ENCODE results near the gene MEF2B.

The MEF2B gene

GRCh38 chr19:19170053-19170872, at the start of gene MEF2B:
Gene MEF2B, minus strand, starts transcription at chr19:19170263. Its CDS starts 19,528 bp downstream, at chr19:19150735.
- DNase-seq (ENCODE audit: low read depth) = no peak

DNA sequence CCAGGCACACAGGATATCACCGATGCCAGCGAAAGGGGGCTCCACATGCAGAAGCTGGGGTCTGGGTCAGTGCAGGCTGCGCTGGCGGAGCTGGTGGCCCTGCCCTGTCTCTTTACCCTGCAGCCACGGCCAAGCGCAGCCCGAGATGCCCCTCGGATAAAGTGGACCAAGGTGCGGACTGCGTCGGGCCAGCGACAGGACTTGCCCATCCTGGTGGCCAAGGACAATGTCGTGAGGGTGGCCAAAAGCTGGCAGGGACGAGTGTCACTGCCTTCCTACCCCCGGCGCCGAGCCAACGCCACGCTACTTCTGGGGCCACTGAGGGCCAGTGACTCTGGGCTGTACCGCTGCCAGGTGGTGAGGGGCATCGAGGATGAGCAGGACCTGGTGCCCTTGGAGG, 48.8 kb upstream of the MEF2B start:
- no peak for DNase-seq (ENCODE audit: low read depth)

GRCh38 chr19:19217099-19217498, 47.0 kb upstream of the MEF2B start:
- no peak for DNase-seq (ENCODE audit: low read depth)

- DNase-seq (ENCODE audit: low read depth) = no peak
Measured at GRCh38 chr19:19215792-19216191, 45.7 kb upstream of the MEF2B start.

DNA sequence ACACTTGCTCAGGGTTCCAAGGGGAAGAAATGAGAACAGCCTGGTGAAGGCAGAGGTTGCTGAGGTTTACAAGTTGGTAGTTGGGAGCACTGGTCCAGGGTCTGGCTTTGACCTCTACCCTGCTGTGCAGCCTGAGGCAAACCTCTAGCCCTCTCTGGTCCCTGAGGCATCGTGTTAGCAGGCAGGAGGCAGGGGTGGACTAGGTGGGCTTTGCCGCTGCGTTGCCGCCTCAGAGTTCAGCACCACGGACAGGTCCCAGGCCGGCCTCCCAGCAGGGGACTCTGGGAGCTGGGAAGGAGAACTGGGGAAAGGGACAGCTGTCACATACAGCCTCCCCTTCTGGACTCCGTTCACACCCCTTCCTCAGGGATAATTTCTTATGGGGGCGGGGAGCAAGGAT, 44.8 kb upstream of the MEF2B start:
- DNase-seq (ENCODE audit: low read depth) = no peak

GRCh38 chr19:19214159-19214490, 44.1 kb upstream of the MEF2B start:
- no peak for DNase-seq (ENCODE audit: low read depth)

DNA sequence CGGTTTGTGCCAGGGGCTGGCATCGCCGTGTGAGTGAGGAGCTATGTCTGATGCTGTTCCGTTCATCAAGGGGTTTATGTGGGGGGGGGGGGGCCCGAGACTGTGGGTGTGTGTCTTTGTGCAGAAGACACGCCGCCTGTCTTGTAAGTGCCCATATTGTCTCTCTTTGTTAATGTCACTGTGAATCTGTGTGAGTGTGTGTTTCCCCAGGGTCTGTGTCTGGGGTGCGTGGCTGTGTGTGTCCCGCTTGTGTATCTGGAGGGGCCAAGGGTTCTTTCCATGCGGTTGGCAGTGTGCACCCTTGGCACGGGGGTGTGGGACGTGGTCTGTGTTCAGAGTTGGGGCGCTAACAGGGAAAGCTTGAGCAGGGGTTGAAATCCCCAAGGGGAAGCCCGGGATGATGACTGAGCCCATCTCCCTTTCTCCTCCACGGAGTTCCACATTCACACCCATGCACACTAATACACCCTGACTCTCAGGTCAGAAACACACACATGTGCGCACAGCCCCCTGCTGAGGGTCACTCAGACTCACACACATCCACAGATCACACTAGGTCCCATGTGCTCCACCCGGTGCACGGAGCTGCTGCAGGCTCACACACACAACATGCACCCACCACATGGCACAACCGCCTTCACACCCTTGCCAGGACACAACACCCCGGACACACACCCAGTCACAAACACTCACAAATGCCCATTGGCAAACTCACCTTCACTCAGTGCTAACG, 43.5 kb upstream of the MEF2B start:
- no peak for DNase-seq (ENCODE audit: low read depth)

GRCh38 chr19:19212916-19213315, 42.9 kb upstream of the MEF2B start:
- DNase-seq (ENCODE audit: low read depth) = no peak

DNA sequence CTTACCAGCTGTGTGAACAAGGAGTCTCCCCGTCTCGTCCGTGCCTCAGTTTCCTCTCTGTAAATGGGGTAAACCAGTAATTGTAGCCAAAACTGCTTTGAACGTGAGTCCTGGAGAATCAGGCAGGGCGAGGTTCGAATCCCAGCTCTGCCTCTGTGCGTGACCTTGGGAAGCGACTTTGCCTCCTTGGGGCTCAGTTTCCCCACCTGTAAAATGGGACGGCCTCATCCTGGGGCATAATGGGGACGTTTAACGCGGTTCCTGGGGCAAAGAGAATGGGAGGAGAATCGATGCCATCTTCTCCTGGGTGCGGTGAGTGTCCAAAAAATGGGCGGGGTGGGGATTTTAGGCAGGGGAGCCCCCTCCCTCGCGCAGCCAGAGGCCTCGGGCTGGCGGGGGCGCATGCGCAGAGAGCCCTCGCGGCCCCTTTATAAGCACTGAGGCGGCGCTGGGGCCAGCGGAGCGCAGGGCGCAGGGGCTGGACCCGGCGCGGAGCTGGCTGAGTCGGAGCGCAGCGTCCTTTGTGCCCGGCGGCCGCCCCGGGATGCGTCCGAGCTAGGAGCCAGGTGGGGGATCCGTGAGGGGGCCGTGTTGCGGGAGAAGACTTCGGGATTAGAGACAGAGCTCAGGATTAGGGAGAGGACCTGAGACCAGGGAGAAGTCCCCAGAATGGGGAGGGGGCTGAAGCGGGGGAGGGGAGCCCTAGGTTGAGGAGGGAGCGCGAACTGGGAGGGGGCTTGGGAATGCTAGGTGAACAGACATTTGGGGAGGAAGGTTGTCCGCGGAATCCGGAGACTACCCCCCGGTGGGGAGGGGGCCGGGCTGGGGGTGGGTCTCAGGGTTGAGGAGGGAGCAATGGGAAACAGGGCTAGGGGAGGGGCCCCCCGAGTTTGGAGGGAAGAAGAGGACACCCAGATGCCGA, 41.7 kb upstream of the MEF2B start, which contains the start of gene NCAN:
NCAN (plus strand) TSS at position 460 of the 922 bp plus-strand sequence. CDS start 4,996 bp downstream, outside the sequence.
- DNase-seq (ENCODE audit: low read depth) = no peak

- DNase-seq (ENCODE audit: low read depth) = no peak
Measured at GRCh38 chr19:19209372-19209771, 39.3 kb upstream of the MEF2B start.

- no peak for DNase-seq (ENCODE audit: low read depth)
Measured at GRCh38 chr19:19207637-19208572, 37.8 kb upstream of the MEF2B start.

DNA sequence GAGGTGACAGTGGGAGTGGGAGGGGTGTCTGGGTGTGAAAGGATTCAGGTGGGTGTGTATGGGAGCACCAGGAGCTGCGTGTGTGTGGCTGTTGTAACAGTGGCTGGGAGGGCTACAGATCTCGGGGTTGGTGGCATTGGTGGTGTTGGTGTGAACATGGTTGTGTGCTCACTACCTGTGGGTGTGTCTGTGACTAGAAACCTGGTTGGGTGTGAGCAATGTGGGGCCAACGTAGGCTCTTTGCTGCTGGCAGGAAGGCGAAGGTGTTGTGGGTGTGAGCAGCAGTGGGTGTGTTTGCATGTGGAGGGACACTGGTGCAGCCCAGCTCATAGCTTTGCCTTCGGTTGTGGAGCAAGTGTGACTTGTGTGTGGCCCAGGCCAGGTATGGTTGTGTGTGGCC, 36.9 kb upstream of the MEF2B start:
- no peak for DNase-seq (ENCODE audit: low read depth)

GRCh38 chr19:19205416-19206410, 35.6 kb upstream of the MEF2B start:
- no peak for DNase-seq (ENCODE audit: low read depth)

DNA sequence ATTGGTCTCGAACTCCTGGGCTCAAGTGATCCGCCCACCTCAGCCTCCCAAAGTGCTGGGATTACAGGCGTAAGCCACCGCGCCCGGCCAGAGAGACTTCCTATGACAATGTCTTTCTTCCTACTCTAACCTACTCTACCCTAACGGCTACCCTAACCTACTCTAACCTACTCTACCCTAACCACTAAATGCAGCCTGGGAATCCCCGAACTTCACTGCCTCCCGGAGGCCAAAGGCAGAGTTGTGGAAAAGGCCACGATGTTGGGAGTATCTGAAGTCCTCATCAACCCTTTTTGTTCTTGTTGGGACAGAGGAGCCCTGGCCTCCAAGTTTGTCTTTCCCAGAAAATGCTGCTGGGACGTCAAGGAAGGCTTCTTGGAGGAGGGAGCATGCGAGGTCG, 34.1 kb upstream of the MEF2B start:
- no peak for DNase-seq (ENCODE audit: low read depth)

DNA sequence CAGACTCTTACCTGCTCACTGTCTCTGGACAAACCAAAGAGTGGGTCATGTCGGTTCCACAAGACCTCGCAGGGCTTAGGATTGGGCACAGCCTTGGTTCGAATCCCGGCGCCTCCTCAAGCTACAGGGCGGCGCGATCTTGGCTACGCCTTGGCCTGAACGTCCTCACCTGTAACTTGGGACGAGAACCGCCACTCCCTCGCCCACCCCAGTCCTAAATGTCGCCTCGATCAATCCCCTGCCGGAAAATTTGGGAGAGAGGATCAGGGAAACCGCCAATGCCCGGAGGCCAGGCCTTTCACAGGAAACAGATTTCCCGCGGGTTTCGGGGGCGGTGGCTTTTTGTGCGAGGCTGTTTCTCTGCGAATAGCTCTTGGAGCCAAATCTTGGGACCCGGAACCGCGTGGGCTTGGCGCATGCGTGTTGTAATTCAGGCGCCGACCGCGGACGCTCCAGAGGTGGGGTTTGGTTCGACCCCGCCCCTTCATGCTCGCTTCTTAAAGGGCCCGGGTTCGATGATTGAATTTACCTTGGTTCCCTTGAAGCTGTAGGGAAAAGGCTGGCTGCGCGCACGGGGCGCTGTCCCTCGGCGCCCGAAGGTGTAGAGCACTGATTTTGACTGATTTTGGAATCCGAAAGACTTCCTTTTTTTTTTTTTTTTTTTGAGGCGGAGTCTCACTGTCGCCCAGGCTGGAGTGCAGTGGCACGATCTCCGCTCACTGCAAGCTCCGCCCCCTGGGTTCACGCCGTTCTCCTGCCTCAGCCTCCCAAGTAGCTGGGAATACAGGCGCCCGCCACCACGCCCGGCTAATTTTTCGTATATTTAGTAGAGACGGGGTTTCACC, 33.2 kb upstream of the MEF2B start, which contains the start of gene NR2C2AP:
NR2C2AP (minus strand) TSS at position 403 of the 845 bp plus-strand sequence; CDS start at position 49, 354 bp downstream.
- DNase-seq (ENCODE audit: low read depth) = peak; percentile 38

DNA sequence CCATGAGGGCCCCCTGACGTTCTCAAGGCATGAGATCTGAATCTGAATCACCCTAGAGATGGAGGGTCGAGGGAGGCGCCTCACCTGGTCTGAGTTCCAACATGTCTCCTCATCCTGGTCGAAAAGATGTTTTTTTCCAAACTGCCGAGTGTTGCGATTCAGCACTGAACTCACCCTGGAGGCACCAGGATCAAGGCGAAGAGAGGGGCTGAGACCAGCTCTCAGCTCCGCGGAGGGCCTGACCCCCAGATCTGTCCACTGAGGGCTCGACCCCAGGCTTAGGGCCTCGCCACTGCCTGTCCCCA, 32.6 kb upstream of the MEF2B start:
- no peak for DNase-seq (ENCODE audit: low read depth)

- DNase-seq (ENCODE audit: low read depth) = no peak
Measured at GRCh38 chr19:19201697-19202630, 31.9 kb upstream of the MEF2B start.

- no peak for DNase-seq (ENCODE audit: low read depth)
Measured at GRCh38 chr19:19193926-19194325, 23.9 kb upstream of the MEF2B start.

All from GM04503 (cell line).